ENCODE data around the gene RBM15. TPM values are rescaled to one million over a fixed set of nuclear protein-coding genes. Genes with fewer than 3 reads are reported as not detected.

RBM15 gene
- total and polyA plus RNA-seq, 10 donors = 3.6 to 63.7 (median 37.5) TPM

DNA sequence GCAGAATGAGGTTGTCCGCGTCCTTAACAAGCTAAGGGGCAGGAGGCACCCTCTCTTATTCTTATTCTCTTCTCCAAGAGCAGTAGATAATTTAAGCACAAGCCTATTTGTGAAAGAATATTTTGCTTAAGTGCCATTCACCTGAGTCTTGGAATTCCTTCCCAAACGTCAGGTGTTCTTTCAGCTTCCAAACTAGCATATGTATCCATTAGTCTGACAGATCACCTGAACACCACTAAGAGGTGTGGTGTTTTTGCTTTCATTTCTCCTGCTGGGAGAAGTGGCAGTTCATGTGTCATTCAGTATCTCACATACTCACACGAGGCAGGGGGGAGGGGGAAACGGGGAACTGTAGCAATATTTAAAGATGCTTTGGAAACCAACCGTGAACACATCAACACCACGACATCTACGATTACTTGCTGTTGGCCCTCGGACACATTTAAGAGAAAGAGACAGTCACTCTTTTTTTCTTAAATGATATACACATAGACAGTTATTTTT, 45.5 kb upstream of the RBM15 start:
- Histone ChIP-seq H3K4me3 (no peak overlapping the region), H3K4me1 (peaks cover 0 to 42% (median 0%) of the 10 kb centered on the region in 6 donors), H3K36me3 (no peaks in the 10 kb centered on the region), H3K27me3 (replicated peaks in 1 of 7) (no peaks in the 10 kb centered on the region), H3K9me3 (no peaks in the 10 kb centered on the region), H3K27ac (peak overlapping the region in 3 of 8 donors; percentile 13 to 71 (median 58))
- DNase-seq = no peak
- 53 to 85% (median 76%) methylated on average over 9 of the region's 9 CpGs for WGBS, 5 donors
- TF ChIP-seq, protein P1, sequence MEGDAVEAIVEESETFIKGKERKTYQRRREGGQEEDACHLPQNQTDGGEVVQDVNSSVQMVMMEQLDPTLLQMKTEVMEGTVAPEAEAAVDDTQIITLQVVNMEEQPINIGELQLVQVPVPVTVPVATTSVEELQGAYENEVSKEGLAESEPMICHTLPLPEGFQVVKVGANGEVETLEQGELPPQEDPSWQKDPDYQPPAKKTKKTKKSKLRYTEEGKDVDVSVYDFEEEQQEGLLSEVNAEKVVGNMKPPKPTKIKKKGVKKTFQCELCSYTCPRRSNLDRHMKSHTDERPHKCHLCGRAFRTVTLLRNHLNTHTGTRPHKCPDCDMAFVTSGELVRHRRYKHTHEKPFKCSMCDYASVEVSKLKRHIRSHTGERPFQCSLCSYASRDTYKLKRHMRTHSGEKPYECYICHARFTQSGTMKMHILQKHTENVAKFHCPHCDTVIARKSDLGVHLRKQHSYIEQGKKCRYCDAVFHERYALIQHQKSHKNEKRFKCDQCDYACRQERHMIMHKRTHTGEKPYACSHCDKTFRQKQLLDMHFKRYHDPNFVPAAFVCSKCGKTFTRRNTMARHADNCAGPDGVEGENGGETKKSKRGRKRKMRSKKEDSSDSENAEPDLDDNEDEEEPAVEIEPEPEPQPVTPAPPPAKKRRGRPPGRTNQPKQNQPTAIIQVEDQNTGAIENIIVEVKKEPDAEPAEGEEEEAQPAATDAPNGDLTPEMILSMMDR (IDR thresholded peaks at IDR 0.05 in 8 of 11, conservative IDR thresholded peaks at IDR 0.05 in 3 of 11) = no peak
- TF ChIP-seq POLR2AphosphoS5 (IDR thresholded peaks at IDR 0.05) (no peak), POLR2A (IDR thresholded peaks at IDR 0.05) (no peak)
- intact Hi-C loops (cut with DNase I; ENCODE audit: low total_unique reads) = no loop called here

DNA sequence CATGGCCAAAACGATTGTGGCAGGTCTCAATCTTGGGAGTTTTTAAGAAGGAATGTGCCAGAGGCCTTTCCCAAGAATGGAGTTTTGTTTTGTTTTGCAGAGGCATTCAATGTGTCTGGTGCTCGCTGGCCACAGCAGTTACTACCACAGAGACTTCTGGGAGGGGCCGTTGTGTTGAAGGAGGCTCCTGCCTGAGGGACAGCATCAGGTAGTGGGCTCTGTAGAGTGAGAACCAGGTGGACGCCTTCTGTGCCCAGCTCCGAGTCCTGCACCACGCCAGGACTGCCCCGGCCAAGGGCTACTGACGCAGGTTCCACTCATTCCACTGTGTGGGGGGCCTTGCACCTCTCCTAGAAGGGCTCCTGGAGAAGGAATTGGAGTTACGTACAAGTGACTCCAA, 44.9 kb upstream of the RBM15 start:
- Histone ChIP-seq H3K4me1 (peaks cover 0 to 42% (median 0%) of the 10 kb centered on the region in 6 donors), H3K9me3 (no peaks in the 10 kb centered on the region), H3K27ac (peak overlapping the region in 2 of 8 donors; percentile 44 to 71), H3K27me3 (replicated peaks in 1 of 7) (no peaks in the 10 kb centered on the region), H3K36me3 (no peaks in the 10 kb centered on the region), H3K4me3 (no peak overlapping the region)
- TF ChIP-seq POLR2A (IDR thresholded peaks at IDR 0.05) (no peak), POLR2AphosphoS5 (IDR thresholded peaks at IDR 0.05) (no peak)
- TF ChIP-seq, protein P1 (IDR thresholded peaks at IDR 0.05 in 8 of 11, conservative IDR thresholded peaks at IDR 0.05 in 3 of 11) = no peak
- WGBS, 5 donors = 88 to 95% (median 91%) methylated on average over 7 to 9 of the region's 9 CpGs
- intact Hi-C loops (cut with DNase I; ENCODE audit: low total_unique reads) = no loop called here
- DNase-seq = no peak

DNA sequence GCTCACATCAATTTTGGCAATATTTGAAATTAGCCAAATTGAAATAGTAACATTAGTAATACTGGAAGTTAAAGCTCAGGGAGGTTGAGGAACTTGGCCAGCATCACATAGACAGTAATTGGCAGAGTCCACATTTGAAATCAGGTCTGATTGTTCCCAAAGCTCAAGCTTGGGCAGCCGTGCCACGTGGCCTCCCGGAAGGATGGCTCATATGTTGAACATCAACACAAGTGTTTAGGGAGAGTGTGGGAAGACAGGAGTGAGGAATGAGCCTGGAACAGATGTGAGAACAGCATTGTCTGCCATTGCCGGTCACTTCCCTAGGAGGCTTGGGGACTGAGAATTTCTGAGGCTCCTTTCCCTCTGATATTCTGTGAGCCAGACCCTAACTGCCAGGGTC, 40.2 kb upstream of the RBM15 start:
- no peaks in the 10 kb centered on the region for H3K36me3 ChIP-seq
- H3K4me1 ChIP-seq = peaks cover 0 to 6% (median 0%) of the 10 kb centered on the region in 6 donors
- no peaks in the 10 kb centered on the region for H3K27me3 ChIP-seq (replicated peaks in 1 of 7)
- H3K4me3 ChIP-seq = no peak overlapping the region
- H3K9me3 ChIP-seq = no peaks in the 10 kb centered on the region
- no peak overlapping the region for H3K27ac ChIP-seq
- intact Hi-C loops (cut with DNase I; ENCODE audit: low total_unique reads) = no loop called here
- DNase-seq = no peak
- TF ChIP-seq POLR2A (IDR thresholded peaks at IDR 0.05) (no peak), POLR2AphosphoS5 (IDR thresholded peaks at IDR 0.05) (no peak)
- TF ChIP-seq, protein P1 (IDR thresholded peaks at IDR 0.05 in 8 of 11, conservative IDR thresholded peaks at IDR 0.05 in 3 of 11) = no peak
- 61 to 91% (median 89%) methylated on average over 4 of the region's 4 CpGs for WGBS, 5 donors

DNA sequence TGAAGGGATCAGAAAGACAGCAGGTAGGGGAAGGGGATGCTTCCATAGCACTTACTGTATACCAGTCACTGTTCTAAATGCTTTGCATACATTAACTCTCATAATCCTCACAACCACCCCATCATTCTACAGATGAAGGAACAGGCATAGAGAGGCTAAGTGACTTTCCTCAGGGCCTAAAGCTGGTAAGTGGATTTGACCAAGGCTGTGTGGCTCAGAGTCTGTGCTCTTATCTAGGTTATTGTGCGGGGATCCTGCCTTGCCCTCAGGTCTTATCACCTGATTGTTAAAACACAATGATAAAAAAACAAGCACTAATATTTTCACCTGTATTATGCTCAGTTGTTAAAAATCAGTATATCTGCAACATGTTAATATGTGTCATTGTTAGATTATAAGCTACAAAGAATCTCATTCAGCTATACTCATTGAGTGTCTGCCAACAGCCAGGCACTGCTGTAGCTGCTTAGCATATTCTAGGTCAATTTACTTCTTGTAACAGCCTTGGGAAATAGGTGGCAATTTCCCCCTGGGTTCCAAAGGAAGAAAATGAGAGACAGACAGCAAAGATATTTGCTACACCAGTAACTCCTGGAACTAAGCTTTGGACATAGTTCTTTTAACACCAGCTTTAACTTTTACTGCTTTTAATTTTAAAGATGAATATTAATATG, 38.6 kb upstream of the RBM15 start:
- Histone ChIP-seq H3K9me3 (no peaks in the 10 kb centered on the region), H3K27me3 (replicated peaks in 1 of 7) (no peaks in the 10 kb centered on the region), H3K4me3 (no peak overlapping the region), H3K36me3 (no peaks in the 10 kb centered on the region), H3K4me1 (peaks cover 0 to 2% (median 0%) of the 10 kb centered on the region in 6 donors), H3K27ac (no peak overlapping the region)
- intact Hi-C loops (cut with DNase I; ENCODE audit: low total_unique reads) = no loop called here
- DNase-seq = no peak
- no peak for TF ChIP-seq POLR2AphosphoS5 (IDR thresholded peaks at IDR 0.05)
- TF ChIP-seq, protein P1 (IDR thresholded peaks at IDR 0.05 in 8 of 11, conservative IDR thresholded peaks at IDR 0.05 in 3 of 11) = no peak
- no peak for TF ChIP-seq POLR2A (IDR thresholded peaks at IDR 0.05)
- WGBS, 5 donors = 80 to 100% (median 91%) methylated on average over 1 of the region's 1 CpG

Data from spleen (tissue), 11 donors.